ENCODE measurements around the gene ASB13. TPM values are rescaled to one million over a fixed set of nuclear protein-coding genes. Genes with fewer than 3 reads are reported as not detected.
A peak's percentile ranks its signal among the peaks of the same experiment; 100 is the strongest.

ASB13 gene
- total RNA-seq, 3 donors from 2014 or later: 37.9 to 61.8 (median 42.9) TPM

DNA sequence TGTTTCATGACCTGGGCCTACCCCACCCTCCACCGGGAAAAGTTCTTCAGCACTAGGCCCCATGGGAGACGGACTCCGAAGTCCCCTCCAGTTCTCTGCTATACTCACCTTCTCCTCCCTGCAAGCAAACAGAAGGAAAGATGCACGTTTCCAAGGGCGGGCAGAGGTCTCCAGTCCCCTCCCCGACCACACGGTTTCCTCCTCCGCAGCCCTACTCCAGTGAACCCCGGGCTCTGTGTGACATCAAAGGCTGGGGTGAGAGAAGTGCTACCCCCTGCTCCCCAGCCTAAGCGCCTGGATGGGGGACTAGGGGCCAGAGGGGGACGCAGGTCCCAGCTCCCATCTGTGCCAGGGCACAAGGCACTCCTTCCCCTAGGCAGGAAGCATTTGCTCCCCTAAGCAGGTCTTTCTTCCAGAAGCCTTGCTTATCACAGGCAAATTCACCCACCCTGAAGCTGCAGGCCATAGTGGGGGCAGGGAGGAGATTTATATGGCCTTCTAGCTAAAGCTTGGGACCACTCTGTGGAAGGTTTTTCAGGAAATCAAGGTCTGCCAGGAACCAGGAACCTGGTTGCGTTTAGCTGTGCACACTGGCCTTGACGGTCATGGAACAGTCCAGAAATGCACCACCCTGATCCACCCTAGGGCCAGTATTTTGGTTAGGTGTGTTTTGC lies 52.8 kb downstream of the ASB13 start:
- H3K27ac ChIP-seq: peak overlapping the region; percentile 68 to 83
- DNase-seq (ENCODE audit: low spot score in 2 of 2): no peak
- intact Hi-C loops (cut with DNase I; ENCODE audit: low total_unique reads): no loop called here
- H3K4me3 ChIP-seq: no peak overlapping the region
- H3K9me3 ChIP-seq: no peaks in the 10 kb centered on the region
- H3K27me3 ChIP-seq: no peaks in the 10 kb centered on the region
- H3K4me1 ChIP-seq: no peaks in the 10 kb centered on the region
- TF ChIP-seq CTCF (IDR thresholded peaks at IDR 0.05): no peak
- TF ChIP-seq POLR2A (IDR thresholded peaks at IDR 0.05): no peak
- no peak for TF ChIP-seq POLR2AphosphoS5 (IDR thresholded peaks at IDR 0.05)
- no peaks in the 10 kb centered on the region for H3K36me3 ChIP-seq

- intact Hi-C loops (cut with DNase I; ENCODE audit: low total_unique reads): no loop called here
- Histone ChIP-seq H3K27me3 (no peaks in the 10 kb centered on the region), H3K36me3 (no peaks in the 10 kb centered on the region), H3K4me1 (no peaks in the 10 kb centered on the region), H3K27ac (peak overlapping the region in 1 of 2 donors; percentile 5), H3K4me3 (no peak overlapping the region), H3K9me3 (no peaks in the 10 kb centered on the region)
- DNase-seq (ENCODE audit: low spot score in 2 of 2): no peak
- TF ChIP-seq CTCF (IDR thresholded peaks at IDR 0.05) (no peak), POLR2A (IDR thresholded peaks at IDR 0.05) (no peak), POLR2AphosphoS5 (IDR thresholded peaks at IDR 0.05) (no peak)
Measured at GRCh38 chr10:5611899-5612680, 54.3 kb downstream of the ASB13 start.

DNA sequence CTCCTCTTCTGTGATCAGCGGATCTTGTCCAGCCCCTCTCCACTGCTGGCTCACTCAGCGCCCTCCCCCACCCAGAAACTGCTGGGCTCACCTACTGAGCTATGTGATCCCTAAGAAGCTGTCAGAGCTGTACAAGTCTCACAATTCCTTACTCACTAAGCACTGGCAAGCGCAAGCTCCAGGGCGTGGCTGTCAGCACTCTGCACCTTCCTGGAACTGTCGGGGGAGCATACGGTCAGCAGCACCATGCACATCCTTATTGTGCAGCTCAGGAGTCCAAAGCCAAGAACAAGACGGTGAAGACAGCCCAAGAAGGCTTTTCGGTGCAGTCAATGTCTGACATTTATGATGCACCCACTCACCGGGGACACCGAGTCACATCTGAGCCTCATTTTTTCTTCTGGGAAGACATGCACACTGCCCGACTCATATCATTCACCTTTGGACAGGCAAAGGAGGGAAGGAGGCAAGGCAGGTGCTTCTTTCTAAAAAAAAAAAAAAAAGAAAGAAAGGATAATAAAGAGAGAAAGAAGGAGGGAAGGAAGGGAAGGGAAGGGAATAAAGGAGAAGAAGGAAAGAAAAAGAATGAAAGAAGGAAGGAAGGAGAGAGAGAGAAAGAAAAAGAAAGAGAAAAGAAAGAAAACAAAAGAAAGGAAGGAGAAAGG lies 56.3 kb downstream of the ASB13 start:
- TF ChIP-seq CTCF (IDR thresholded peaks at IDR 0.05) (no peak), POLR2AphosphoS5 (IDR thresholded peaks at IDR 0.05) (no peak), POLR2A (IDR thresholded peaks at IDR 0.05) (no peak)
- no peaks in the 10 kb centered on the region for H3K9me3 ChIP-seq
- no peak overlapping the region for H3K4me3 ChIP-seq
- intact Hi-C loops (cut with DNase I; ENCODE audit: low total_unique reads): no loop called here
- H3K27ac ChIP-seq: peak overlapping the region; percentile 76 to 80
- H3K4me1 ChIP-seq: no peaks in the 10 kb centered on the region
- DNase-seq (ENCODE audit: low spot score in 2 of 2): peak in 1 of 2 donors; percentile 56
- no peaks in the 10 kb centered on the region for H3K27me3 ChIP-seq
- no peaks in the 10 kb centered on the region for H3K36me3 ChIP-seq

GRCh38 chr10:5608608-5609220 lies 57.7 kb downstream of the ASB13 start:
- TF ChIP-seq CTCF (IDR thresholded peaks at IDR 0.05): no peak
- TF ChIP-seq POLR2A (IDR thresholded peaks at IDR 0.05): no peak
- no peak for TF ChIP-seq POLR2AphosphoS5 (IDR thresholded peaks at IDR 0.05)
- H3K4me1 ChIP-seq: no peaks in the 10 kb centered on the region
- H3K27me3 ChIP-seq: no peaks in the 10 kb centered on the region
- H3K9me3 ChIP-seq: no peaks in the 10 kb centered on the region
- no peaks in the 10 kb centered on the region for H3K36me3 ChIP-seq
- no peak for DNase-seq (ENCODE audit: low spot score in 2 of 2)
- peak overlapping the region in 1 of 3 donors; percentile 17 for H3K4me3 ChIP-seq
- peak overlapping the region in 1 of 2 donors; percentile 80 for H3K27ac ChIP-seq
- intact Hi-C loops (cut with DNase I; ENCODE audit: low total_unique reads): no loop called here
